Measurements from ENCODE around the gene CADM2. TPM values are rescaled to one million over a fixed set of nuclear protein-coding genes. Genes with fewer than 3 reads are reported as not detected.

The CADM2 gene
- total RNA-seq, 1 donor, result under 0.01 TPM

- H3K4me3 ChIP-seq (ENCODE audit: low read depth, low read length), result no peak overlapping the region
- no peak for DNase-seq (ENCODE audit: low read depth)
- TF ChIP-seq CTCF (IDR thresholded peaks at IDR 0.05; ENCODE audit: insufficient read depth, low read depth, low read length), result no peak
These were observed 1.8 kb downstream of the CADM2 start for GRCh38 chr3:84960581-84960980.

- no peak overlapping the region for H3K4me3 ChIP-seq (ENCODE audit: low read depth, low read length)
- no peak for DNase-seq (ENCODE audit: low read depth)
- TF ChIP-seq CTCF (IDR thresholded peaks at IDR 0.05; ENCODE audit: insufficient read depth, low read depth, low read length), result no peak
These were observed 2.2 kb downstream of the CADM2 start for GRCh38 chr3:84961011-84961410.

- no peak overlapping the region for H3K4me3 ChIP-seq (ENCODE audit: low read depth, low read length)
- DNase-seq (ENCODE audit: low read depth), result no peak
- TF ChIP-seq CTCF (IDR thresholded peaks at IDR 0.05; ENCODE audit: insufficient read depth, low read depth, low read length), result no peak
These were observed 2.9 kb downstream of the CADM2 start for GRCh38 chr3:84961521-84962255.

- H3K4me3 ChIP-seq (ENCODE audit: low read depth, low read length), result no peak overlapping the region
- TF ChIP-seq CTCF (IDR thresholded peaks at IDR 0.05; ENCODE audit: insufficient read depth, low read depth, low read length), result no peak
- DNase-seq (ENCODE audit: low read depth), result no peak
These were observed 3.6 kb downstream of the CADM2 start for GRCh38 chr3:84962415-84962814.

GRCh38 chr3:84963137-84963536 is 4.3 kb downstream of the CADM2 start:
- no peak overlapping the region for H3K4me3 ChIP-seq (ENCODE audit: low read depth, low read length)
- DNase-seq (ENCODE audit: low read depth), result no peak
- TF ChIP-seq CTCF (IDR thresholded peaks at IDR 0.05; ENCODE audit: insufficient read depth, low read depth, low read length), result no peak

- no peak overlapping the region for H3K4me3 ChIP-seq (ENCODE audit: low read depth, low read length)
- no peak for TF ChIP-seq CTCF (IDR thresholded peaks at IDR 0.05; ENCODE audit: insufficient read depth, low read depth, low read length)
- no peak for DNase-seq (ENCODE audit: low read depth)
These were observed 6.4 kb downstream of the CADM2 start for GRCh38 chr3:84965141-84965540.

Measured in fibroblast of villous mesenchyme (primary cell).